Trophoblast cell (in vitro differentiated cells and primary cell): Measurements from ENCODE around the gene PSME3.
"Not testable (repeated sequence)": the region's sequence is repeated elsewhere in the genome, so short reads cannot be mapped to it uniquely, and the experiment has no call there.

Experiments
- DNase-seq, 2 donors: peaks; one replicate each; pipeline ENCODE4 v3.0.0-alpha.2; 2016
- H2AFZ ChIP-seq: 2 replicates; pipeline ENCODE4 v1.6.1; 2013; ENCODE audit warnings: low read length, moderate library complexity, mild to moderate bottlenecking; ENCODE audit not compliant: insufficient read depth, poor library complexity
- H2AK5ac ChIP-seq: 2 replicates; pipeline ENCODE4 v1.6.1; 2013; ENCODE audit warnings: mild to moderate bottlenecking, low read length
- H2BK120ac ChIP-seq: 2 replicates; pipeline ENCODE4 v1.6.1; 2013; ENCODE audit warnings: low read length, mild to moderate bottlenecking, moderate library complexity; ENCODE audit not compliant: insufficient read depth, poor library complexity
- H2BK12ac ChIP-seq: 2 replicates; pipeline ENCODE4 v1.6.1; 2013; ENCODE audit warnings: mild to moderate bottlenecking, low read length, moderate library complexity
- H2BK5ac ChIP-seq: 2 replicates; pipeline ENCODE4 v1.6.1; 2013; ENCODE audit warnings: low read length, low read depth, moderate library complexity, mild to moderate bottlenecking; ENCODE audit not compliant: poor library complexity
- H3K14ac ChIP-seq: 2 replicates; pipeline ENCODE4 v1.6.1; 2013; ENCODE audit warnings: mild to moderate bottlenecking, low read length
- H3K18ac ChIP-seq: 2 replicates; pipeline ENCODE4 v1.6.1; 2013; ENCODE audit warnings: mild to moderate bottlenecking, low read length
- H3K23ac ChIP-seq: 2 replicates; pipeline ENCODE4 v1.6.1; 2013; ENCODE audit warnings: low read length
- H3K27ac ChIP-seq: 2 replicates; pipeline ENCODE4 v1.5.1; 2013; ENCODE audit warnings: low read depth, mild to moderate bottlenecking, inconsistent platforms, low read length, moderate library complexity
- H3K27me3 ChIP-seq: 2 replicates; pipeline ENCODE4 v1.6.1; 2013; ENCODE audit warnings: inconsistent platforms, mild to moderate bottlenecking, low read length, moderate library complexity; ENCODE audit not compliant: insufficient read depth
- H3K36me3 ChIP-seq, 2 experiments: 1 replicate in 1 of 2; 2 replicates in 1 of 2; pipeline ENCODE4 v1.6.1; 2013; ENCODE audit warnings: low read length in 2 of 2, mild to moderate bottlenecking in 2 of 2, moderate library complexity in 1 of 2; ENCODE audit not compliant: insufficient read depth in 2 of 2, control insufficient read depth in 1 of 2
- H3K4ac ChIP-seq: 2 replicates; pipeline ENCODE4 v1.6.1; 2013; ENCODE audit warnings: low read depth, mild to moderate bottlenecking, low read length, moderate library complexity
- H3K4me1 ChIP-seq, 2 experiments: 1 replicate in 1 of 2; 2 replicates in 1 of 2; pipeline ENCODE4 v1.6.1; 2013; ENCODE audit warnings: low read length in 2 of 2, mild to moderate bottlenecking in 2 of 2, moderate library complexity in 1 of 2; ENCODE audit not compliant: insufficient read depth in 2 of 2, control insufficient read depth in 1 of 2
- H3K4me2 ChIP-seq: 2 replicates; pipeline ENCODE4 v1.6.1; 2013; ENCODE audit warnings: inconsistent platforms, mild to moderate bottlenecking, low read length, moderate library complexity
- H3K4me3 ChIP-seq: 2 replicates; pipeline ENCODE4 v1.5.1; 2013; ENCODE audit warnings: mild to moderate bottlenecking, low read depth, low read length, inconsistent platforms
- H3K79me1 ChIP-seq: one replicate; pipeline ENCODE4 v1.6.1; 2013; ENCODE audit warnings: low read length
- H3K79me2 ChIP-seq: 2 replicates; pipeline ENCODE4 v1.6.1; 2013; ENCODE audit warnings: low read length, mild to moderate bottlenecking; ENCODE audit not compliant: control insufficient read depth, insufficient read depth, poor library complexity
- H3K9ac ChIP-seq: 2 replicates; pipeline ENCODE4 v1.6.1; 2013; ENCODE audit warnings: mild to moderate bottlenecking, low read length
- H3K9me3 ChIP-seq: 2 replicates; pipeline ENCODE4 v1.6.1; 2013; ENCODE audit warnings: low read depth, mild to moderate bottlenecking, control low read depth, inconsistent platforms, low read length; ENCODE audit not compliant: insufficient read depth
- H4K12ac ChIP-seq: 2 replicates; pipeline ENCODE4 v1.6.1; 2013; ENCODE audit warnings: low read depth, mild to moderate bottlenecking, low read length, moderate library complexity
- H4K8ac ChIP-seq: 2 replicates; pipeline ENCODE4 v1.6.1; 2013; ENCODE audit warnings: low read depth, mild to moderate bottlenecking, low read length, moderate library complexity
- H4K91ac ChIP-seq: one replicate; pipeline ENCODE4 v1.6.1; 2013; ENCODE audit warnings: low read depth, mild to moderate bottlenecking, low read length, moderate library complexity
- WGBS: extraction: QIAGEN DNeasy Blood & Tissue Kit; methylation state at CpG from one replicate; pipeline ENCODE4 v1.1.7; 2013; ENCODE audit warnings: missing lambda C conversion rate; ENCODE audit not compliant: insufficient read length, insufficient coverage; ENCODE audit errors: extremely low coverage; 5-methylcytosine and 5-hydroxymethylcytosine counted together

The PSME3 gene

DNA sequence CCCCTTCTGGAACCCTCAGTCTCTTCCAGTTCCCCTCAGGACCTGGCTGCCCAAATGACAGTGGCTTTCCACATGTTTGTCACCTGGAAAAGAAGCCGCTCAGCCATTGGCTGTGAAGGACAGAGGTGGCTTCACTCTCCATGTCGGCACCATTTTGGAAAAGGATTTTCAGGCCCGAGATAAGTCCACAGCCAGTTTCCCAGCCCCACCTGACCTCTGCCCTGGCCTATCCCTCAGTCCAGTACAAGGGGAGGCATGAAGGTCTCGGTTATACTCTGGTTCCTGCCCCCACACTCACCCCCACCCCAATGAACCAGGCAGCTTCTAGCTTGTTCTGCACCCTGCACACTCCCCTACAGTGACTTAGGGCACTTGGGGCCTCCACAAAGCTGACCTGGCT is 33.0 kb downstream of the PSME3 start:
- Histone ChIP-seq H3K4me2 (no peak overlapping the region), H4K8ac (no peak overlapping the region), H4K91ac (no peak overlapping the region), H3K9ac (no peak overlapping the region), H2AK5ac (no peak overlapping the region), H3K23ac (no peak overlapping the region), H3K4ac (no peak overlapping the region), H3K14ac (no peak overlapping the region), H3K9me3 (peaks cover 2% of the 10 kb centered on the region), H3K79me2 (no peaks in the 10 kb centered on the region), H3K18ac (no peak overlapping the region), H2BK5ac (no peak overlapping the region), H3K36me3 (no peaks in the 10 kb centered on the region), H3K27ac (no peak overlapping the region), H4K12ac (no peak overlapping the region), H3K79me1 (no peaks in the 10 kb centered on the region), H3K4me3 (no peak overlapping the region), H3K4me1 (no peaks in the 10 kb centered on the region), H2AFZ (no peak overlapping the region), H2BK12ac (no peak overlapping the region), H3K27me3 (no peaks in the 10 kb centered on the region), H2BK120ac (no peak overlapping the region)
- no CpG with 5 or more reads among the region's 4 CpGs for WGBS
- no peak for DNase-seq

DNA sequence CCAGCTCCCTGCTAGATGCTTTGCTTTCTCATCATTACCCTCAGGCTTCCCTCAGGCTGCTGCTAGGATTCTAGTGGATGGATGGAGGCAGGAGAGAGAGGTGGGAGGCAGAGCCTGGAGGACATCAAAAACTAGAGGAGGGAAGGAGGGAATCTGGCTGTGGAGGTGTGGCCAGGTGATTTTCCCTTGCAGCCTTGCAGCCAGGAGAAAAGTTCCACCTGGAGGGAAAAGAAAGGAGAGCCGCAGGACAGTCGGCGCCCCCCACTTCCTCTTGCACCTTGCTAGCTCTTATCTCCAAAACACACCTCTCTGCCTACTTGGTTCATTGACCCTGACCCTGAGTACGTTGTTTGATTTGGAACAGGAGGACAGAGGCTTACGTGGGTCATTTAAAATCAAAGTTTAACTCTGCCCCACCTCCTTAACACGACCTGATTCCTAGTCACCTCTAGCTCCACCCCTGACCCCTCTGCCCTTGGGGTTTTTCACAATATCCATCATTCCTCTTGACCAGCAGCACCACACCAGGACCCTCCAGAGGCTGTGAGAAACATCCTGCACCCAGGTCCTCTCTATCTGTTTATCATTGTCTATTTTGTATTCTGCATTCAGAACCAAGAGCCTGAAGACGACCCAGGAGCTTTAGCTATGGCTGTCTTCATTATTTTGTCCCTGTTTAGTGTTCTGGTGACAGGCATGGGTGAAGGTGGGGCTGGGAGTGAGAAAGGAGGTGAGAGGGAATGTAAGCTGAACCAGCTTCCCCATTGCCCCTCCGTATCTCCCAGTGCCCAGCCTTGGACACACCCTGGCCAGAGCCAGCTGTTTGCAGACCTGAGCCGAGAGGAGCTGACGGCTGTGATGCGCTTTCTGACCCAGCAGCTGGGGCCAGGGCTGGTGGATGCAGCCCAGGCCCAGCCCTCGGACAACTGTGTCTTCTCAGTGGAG is 33.7 kb downstream of the PSME3 start:
- DNase-seq, result no peak
- H3K4me3 ChIP-seq, result no peak overlapping the region
- no peak overlapping the region for H3K27ac ChIP-seq
- H4K91ac ChIP-seq, result no peak overlapping the region
- no peak overlapping the region for H2BK5ac ChIP-seq
- no peak overlapping the region for H3K18ac ChIP-seq
- no peaks in the 10 kb centered on the region for H3K27me3 ChIP-seq
- no peak overlapping the region for H3K9ac ChIP-seq
- H3K4ac ChIP-seq, result no peak overlapping the region
- H2AK5ac ChIP-seq, result no peak overlapping the region
- H4K8ac ChIP-seq, result no peak overlapping the region
- H3K23ac ChIP-seq, result no peak overlapping the region
- H3K4me1 ChIP-seq, result no peaks in the 10 kb centered on the region
- H3K4me2 ChIP-seq, result no peak overlapping the region
- peaks cover 3% of the 10 kb centered on the region for H3K9me3 ChIP-seq
- no CpG with 5 or more reads among the region's 12 CpGs for WGBS
- no peaks in the 10 kb centered on the region for H3K79me1 ChIP-seq
- H2BK120ac ChIP-seq, result no peak overlapping the region
- H3K79me2 ChIP-seq, result no peaks in the 10 kb centered on the region
- no peak overlapping the region for H4K12ac ChIP-seq
- no peak overlapping the region for H3K14ac ChIP-seq
- H2BK12ac ChIP-seq, result no peak overlapping the region
- H2AFZ ChIP-seq, result no peak overlapping the region
- no peaks in the 10 kb centered on the region for H3K36me3 ChIP-seq

DNA sequence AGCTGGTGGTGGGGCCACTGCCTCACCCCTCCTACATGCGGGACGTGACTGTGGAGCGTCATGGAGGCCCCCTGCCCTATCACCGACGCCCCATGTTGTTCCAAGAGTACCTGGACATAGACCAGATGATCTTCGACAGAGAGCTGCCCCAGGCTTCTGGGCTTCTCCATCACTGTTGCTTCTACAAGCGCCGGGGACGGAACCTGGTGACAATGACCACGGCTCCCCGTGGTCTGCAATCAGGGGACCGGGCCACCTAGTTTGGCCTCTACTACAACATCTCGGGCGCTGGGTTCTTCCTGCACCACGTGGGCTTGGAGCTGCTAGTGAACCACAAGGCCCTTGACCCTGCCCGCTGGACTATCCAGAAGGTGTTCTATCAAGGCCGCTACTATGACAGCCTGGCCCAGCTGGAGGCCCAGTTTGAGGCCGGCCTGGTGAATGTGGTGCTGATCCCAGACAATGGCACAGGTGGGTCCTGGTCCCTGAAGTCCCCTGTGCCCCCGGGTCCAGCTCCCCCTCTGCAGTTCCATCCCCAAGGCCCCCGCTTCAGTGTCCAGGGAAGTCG is 34.6 kb downstream of the PSME3 start:
- H3K27me3 ChIP-seq, H2AK5ac ChIP-seq, H2AFZ ChIP-seq, H3K23ac ChIP-seq, H3K4ac ChIP-seq, H3K79me1 ChIP-seq, H4K8ac ChIP-seq, H3K27ac ChIP-seq, H3K4me1 ChIP-seq, H2BK12ac ChIP-seq, H2BK5ac ChIP-seq, H3K9me3 ChIP-seq, H4K91ac ChIP-seq, H3K18ac ChIP-seq, H3K4me3 ChIP-seq, H3K36me3 ChIP-seq, H3K14ac ChIP-seq, H4K12ac ChIP-seq, H3K4me2 ChIP-seq, H3K9ac ChIP-seq, H3K79me2 ChIP-seq, H2BK120ac ChIP-seq, DNase-seq: not testable (repeated sequence)
- no CpG with 5 or more reads among the region's 21 CpGs for WGBS

DNA sequence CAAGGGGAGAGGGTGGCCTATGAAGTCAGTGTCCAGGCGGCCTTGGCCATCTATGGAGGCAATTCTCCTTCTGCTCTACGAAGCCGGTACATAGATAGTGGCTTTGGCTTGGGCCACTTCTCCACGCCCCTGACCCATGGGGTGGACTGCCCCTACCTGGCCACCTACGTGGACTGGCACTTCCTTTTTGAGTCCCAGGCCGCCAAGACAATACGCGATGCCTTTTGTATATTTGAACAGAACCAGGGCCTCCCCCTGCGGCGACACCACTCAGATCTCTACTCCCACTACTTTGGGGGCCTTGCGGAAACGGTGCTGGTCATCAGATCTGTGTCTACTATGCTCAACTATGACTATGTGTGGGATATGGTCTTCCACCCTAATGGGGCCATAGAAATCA is 35.1 kb downstream of the PSME3 start:
- Histone ChIP-seq H3K27me3 (no peaks in the 10 kb centered on the region), H3K79me1 (no peaks in the 10 kb centered on the region), H4K8ac (no peak overlapping the region), H3K18ac (no peak overlapping the region), H3K79me2 (no peaks in the 10 kb centered on the region), H3K4ac (no peak overlapping the region), H3K23ac (no peak overlapping the region), H3K36me3 (no peaks in the 10 kb centered on the region), H4K91ac (no peak overlapping the region), H3K9me3 (peaks cover 4% of the 10 kb centered on the region), H4K12ac (no peak overlapping the region), H3K4me3 (no peak overlapping the region), H3K4me2 (no peak overlapping the region), H2BK5ac (no peak overlapping the region), H2BK12ac (no peak overlapping the region), H3K14ac (no peak overlapping the region), H2AK5ac (no peak overlapping the region), H3K4me1 (no peaks in the 10 kb centered on the region), H3K9ac (no peak overlapping the region), H2AFZ (no peak overlapping the region), H2BK120ac (no peak overlapping the region), H3K27ac (no peak overlapping the region)
- WGBS, result no CpG with 5 or more reads among the region's 12 CpGs
- no peak for DNase-seq
